GM19397 (cell line): ENCODE measurements around the gene RPL3.
A peak's percentile ranks its signal among the peaks of the same experiment; 100 is the strongest.

Experiments used
- ATAC-seq: cut with Tn5 transposase; IDR thresholded peaks from one replicate; pipeline ENCODE4 v1.9.1; 2021; ENCODE audit warnings: mild to moderate bottlenecking, moderate library complexity; ENCODE audit not compliant: unreplicated experiment

Gene RPL3

DNA sequence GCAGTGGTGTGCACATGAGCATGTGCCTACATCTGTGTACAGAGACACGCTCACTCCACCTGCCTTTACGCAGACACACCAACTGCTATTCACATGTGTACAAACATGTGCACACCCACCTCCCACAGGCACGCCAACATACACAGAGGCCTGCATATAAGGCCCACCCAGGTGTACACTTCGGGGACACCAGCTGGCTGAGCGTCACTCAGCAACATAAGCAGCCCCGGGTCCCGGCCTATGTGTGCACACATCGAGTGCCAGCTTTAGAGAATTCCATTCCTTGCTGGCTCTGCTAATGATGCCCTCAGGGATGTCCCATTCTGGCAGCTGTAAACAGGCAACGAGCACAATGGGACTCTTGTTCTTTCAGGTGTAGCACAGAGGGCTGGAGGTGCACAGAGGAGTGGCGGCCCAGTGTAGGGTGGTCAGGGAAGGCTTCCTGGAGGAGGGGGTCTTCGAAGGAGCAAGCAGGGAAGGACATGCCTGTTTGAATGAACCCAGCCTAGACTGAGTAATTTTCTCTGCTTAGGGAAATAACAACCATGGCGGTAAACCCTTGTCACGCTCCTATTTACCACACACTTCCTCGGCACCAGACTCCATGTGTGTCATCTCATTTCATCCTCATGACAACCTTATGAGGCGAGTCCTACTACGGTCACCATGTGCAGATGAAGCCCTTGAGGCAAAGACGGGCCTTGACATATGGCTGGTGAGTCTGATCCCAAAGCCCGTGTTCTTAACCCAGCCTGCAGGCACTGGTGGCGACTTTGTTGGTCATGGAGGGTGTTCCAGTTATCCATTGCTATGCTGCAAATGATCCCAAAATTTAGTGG, 35.1 kb downstream of the RPL3 start:
- no peak for ATAC-seq

DNA sequence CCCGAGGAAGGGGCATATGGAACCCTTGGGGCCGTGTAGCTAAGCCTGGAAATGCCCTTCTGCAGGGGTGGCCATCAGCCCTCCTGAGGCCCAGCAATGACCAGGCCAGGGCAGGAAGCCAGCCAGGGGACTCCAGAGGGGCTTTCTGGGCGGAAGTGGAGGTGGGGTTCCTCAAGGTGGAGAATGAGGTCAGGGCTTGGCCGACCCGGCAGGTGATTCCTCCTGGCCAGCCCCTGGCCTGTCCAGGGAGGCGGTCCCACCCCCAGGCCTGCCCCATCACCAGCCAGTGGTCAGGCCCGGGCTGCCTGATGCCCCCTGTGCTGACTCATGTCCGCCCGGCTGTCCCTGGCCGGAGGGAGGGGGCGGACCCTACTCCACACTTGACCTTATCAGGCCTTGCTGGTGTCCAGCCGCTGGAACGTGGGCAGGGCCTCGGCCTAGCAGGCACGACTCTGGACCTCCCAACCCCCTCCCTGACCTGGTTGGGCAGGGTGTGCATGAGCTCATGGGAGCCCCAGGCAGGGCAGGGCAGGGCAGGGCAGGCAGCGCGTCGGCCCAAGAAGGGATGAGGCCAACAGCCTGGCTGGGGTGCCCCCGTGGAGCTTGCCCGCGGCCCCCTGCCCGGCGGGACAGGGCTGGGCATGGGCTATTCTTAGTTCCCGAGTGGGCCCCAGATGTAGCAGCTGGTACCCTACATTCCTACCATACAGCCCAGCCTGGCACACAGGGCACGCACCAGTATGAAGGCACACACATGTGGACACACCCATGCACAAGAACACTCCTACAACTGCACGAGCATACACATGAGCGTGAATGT, 35.9 kb downstream of the RPL3 start:
- no peak for ATAC-seq

GRCh38 chr22:39282645-39283321, 36.6 kb downstream of the RPL3 start:
- ATAC-seq = no peak

DNA sequence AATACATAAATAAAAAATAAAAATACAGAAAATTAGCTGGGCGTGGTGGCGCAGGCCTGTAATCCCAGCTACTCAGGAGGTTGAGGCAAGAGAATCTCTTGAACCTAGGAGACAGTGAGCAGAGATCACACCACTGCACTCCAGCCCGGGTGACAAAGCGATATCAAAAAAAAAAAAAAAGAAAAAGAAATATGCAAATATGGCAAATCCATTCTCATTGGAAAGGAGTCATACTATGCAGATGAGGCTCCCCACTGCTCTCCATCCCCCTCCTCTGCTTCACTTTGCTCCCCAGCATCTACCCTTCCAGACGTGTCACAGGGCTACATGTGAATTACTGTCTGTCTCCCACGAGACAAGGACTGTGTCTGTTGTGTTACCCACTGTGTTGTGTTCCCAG, 38.3 kb downstream of the RPL3 start:
- no peak for ATAC-seq

DNA sequence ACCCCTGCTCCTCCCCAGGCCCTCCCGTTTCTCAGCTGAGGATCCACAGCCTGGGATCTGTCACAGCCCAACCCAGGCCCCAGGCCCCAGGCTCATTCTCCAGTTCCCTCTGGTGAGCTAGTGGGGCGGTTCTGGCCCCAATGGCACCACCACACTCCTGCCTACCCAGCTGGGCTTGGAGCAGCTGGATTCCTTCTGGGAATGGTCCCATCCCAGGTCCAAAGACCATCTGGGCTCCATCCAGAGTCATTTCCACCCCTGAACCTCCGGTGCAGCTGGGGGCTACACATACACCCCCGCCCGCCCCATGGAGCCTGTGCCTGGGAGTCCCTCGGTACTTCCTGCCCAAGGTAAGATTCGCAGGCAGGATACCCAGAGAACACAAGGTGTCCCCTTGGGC, 39.2 kb downstream of the RPL3 start:
- no peak for ATAC-seq

DNA sequence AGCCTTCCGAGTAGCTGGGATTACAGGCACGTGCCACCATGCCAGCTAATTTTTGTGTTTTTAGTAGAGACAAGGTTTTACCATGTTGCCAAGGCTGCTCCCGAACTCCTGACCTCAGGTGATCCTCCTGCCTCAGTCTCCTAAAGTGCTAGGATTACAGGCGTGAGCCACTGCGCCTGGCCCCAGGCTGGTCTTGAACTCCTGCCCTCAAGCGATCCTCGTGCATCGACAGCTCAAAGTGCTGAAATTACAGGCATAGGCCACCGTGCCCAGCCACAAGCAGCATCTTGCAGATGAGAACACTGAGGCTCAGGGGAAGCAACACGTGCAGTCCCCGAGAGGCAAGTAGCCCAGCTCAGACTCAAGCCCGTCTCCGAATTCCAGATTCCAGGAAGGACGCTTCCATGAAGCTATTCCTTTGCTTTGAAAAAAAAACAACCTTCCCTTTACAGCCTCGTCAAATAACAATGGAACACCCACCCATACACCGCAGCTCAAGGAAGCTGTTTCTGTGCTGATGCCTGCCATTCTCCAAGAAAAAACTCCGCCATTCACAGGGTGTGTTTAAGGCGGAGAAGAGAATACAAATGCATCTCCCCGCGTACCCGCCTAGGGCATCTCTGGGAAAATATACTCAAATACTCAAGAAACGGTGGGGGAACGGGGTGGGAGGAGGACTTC, 40.1 kb downstream of the RPL3 start:
- ATAC-seq = no peak

DNA sequence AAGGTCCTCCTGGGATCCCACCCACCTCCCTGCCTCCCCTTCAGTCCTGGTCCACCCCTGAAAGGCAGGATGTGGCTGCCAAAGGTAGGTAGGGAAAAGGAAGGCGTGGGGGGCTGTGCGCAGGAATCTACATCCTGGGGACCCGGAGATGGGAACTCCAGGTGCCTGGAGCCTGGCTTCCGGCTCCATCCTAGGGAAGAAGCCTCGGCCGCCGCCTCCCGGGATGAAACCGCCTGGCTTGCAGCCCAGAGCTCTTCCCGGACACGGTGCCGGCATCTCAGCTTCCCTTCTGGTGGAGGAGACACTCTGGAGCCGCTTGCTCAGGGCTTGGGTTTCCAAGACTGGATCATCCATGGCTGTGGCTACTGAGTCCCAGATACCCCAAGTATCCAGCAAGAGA, 41.4 kb downstream of the RPL3 start:
- ATAC-seq = no peak

DNA sequence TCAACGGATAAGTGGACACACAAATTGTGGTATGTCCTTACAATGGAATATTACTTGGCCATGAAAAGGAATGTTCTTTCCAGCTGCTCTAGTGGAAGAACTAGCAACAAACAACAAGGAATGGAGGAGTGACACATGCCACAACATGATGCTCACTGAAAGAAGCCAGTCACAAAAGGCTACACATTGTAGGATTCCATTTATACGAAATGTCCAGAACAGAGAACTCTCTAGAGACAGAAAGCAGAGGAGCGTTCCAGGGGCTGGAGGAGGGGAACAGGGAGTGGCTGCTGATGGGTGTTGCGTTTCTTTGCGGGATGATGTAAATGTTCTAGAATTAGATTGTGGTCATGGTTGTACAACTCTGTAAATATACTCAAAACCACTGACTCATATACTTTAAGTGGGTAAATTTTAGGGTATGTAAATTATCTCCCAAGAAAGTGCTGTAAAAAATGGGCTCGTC, 42.2 kb downstream of the RPL3 start:
- ATAC-seq = no peak

DNA sequence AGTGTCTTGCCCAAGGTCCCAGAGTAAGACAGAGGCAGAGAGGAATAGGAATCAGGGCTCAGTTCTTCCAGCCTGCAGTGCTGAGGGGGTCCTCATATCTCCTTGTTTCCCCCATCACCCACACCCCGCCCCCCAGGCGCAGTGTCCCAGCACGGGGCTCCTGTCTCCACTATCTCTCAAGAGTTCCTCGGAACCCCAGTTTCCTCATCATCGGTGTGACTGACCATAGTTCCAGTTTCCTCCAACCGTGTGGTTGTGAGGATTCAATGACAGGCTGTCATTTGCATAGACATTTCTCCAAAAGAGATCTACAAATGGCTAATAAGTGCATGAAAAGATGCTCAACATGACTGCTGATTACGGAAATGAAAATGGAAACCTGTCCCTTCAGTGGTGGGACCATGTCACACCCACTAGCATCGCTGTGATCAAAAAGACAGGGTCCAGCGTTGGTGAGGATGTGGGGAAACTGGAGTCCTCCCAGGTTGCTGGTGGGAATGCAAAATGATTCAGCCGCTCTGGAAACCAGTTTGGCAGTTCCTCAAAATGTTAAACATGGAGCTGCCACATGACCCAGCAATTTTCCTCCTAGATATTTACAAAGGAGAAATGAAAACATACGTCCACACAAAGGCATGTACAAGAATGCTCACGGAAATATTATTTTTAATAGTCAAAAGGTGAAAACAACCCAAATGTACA, 42.8 kb downstream of the RPL3 start:
- ATAC-seq = no peak

GRCh38 chr22:39275814-39276439, 43.5 kb downstream of the RPL3 start:
- ATAC-seq = no peak

GRCh38 chr22:39273950-39274887, 45.2 kb downstream of the RPL3 start:
- no peak for ATAC-seq

DNA sequence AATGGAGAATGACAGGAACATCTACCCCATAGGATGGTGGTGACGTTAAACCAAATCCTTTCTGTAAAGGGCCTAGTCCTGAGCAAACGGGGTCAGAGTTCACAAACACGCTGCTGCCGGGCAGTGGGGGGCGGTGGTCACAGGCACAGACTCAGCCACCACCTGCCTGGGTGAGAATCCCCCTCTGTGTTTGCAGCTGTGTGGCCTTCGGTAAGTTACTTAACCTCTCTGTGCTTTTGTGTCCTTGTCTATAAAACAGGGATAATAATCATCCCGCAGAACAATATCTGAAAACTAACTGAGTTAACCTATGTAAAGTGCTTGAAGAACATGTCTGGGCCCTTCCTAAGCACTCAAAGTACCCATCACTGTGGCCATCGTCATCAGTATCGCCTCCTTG, 48.6 kb downstream of the RPL3 start:
- ATAC-seq = no peak

- no peak for ATAC-seq
Measured at GRCh38 chr22:39270280-39270679, 49.1 kb downstream of the RPL3 start.

DNA sequence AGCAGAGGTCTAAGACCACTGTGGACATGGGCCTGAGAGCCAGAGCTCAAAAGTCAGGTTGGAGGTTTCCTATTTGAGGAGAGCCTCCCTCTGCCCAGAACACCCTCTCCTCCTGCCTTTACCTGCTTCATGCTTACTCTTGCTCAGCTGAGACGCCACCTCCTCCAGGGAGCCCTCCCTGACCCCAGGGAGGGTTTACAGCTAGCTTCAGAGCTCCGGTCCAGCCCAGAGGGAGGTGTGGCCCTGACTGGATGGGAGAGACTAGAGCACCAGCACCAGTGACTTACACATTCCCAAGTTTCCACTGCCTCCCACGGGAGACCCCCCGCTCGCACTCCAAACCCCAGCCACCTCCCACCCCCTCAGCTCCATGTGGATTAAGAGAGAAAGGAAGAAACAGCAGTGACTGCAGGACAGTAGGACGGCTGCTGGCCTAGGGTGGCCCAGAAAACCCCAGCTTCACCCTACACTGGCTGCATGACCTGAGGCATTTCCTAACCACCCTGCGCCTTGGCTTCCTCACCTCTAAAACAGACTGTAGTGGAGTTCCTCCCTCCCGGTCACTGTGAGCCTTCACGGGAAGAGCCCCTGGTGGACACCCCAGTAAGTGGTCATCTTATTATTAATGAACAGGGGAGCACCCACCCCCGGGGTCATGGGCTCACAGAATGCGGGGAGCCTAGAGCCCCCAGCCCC, 50.2 kb downstream of the RPL3 start:
- ATAC-seq = no peak

DNA sequence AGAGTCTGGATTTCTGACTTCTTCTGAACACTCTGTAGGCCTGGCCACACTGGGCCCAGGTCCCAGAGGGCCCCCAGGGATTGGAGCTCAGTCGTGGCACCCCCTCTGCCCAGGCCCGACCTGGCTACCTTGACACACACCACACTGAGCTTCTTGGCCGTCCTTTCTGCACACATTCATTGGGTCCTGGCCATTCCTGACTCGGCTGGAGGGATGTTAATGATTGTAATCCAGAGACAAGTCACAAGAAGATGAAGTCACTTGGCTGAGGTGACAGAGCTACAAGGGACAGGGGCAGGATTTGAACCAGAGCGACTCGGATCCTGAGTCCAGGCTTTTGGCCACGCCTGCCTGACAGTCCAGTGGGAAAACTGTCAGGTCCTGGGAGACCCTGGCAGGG, 50.8 kb downstream of the RPL3 start:
- ATAC-seq = no peak

- ATAC-seq = no peak
Measured at GRCh38 chr22:39267974-39268373, 51.4 kb downstream of the RPL3 start.

DNA sequence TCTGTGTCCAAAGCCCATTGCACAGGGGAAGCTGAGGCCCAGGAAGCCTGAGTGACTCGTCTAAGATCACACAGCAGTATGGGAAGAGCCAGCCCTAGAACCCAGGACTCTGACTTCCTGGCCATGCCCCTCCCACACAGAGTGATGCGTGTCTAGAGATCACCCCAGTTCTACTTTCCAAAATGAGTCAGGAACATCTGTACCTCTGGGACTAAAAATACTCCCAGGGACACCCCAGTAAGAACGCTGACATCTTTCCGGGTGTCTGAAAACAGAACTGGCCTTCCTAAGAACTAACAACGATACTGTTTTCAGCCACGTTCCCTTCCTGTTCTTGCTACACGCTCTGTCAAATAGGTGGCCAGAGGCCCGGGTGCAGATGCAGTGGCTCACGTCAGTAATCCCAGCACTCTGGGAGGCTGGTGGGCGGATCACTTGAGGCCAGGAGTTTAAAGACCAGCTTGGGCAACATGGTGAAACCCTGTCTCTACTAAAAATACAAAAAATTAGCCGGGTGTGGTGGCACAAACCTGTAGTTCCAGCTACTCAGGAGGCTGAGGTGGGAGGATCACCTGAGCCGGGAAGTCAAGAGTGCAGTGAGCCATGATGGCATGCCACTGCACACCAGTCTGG, 52.9 kb downstream of the RPL3 start:
- ATAC-seq = peak; percentile 51
